HG03432 (cell line): ENCODE measurements around the gene SLC6A11.

Source experiments
- ATAC-seq: cut with Tn5 transposase; IDR thresholded peaks from one replicate; pipeline ENCODE4 v1.9.1; 2021; ENCODE audit warnings: mild to moderate bottlenecking, moderate library complexity; ENCODE audit not compliant: unreplicated experiment

SLC6A11 gene

DNA sequence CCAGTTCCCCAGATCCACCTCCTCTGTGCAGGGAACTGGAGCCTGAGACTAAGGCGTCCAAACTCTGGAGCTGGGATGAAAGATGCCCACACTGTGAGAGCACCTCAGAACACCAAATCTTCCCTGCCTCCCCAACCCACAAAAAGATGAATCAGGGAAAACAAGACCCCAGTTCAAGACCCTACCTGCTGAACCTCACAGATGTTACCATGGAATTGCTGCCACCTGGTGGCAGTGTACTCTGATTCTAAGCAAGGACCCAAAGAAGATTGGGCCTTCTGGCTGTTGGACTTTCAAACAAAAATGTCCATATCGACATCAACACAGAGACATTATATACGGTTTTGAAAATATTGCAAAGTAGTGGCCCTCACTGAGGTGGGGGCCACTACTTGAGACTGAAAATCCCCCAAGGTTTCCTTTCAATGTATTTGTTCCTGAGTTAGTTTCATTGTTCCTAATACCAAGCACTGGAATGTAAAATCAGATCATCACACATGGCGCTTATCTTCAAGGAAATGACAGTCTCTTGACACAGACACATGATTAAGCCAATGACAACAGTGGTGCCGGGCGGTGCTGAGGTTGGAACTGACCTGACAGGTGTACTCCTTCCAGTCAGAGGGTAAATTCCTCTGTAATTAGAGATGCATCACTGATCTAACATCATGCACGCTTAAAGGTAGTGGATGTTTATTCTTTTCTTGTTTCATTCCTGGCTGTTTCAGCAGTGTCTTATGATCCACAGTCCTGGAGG lies 67.6 kb downstream of the SLC6A11 start:
- ATAC-seq = no peak

DNA sequence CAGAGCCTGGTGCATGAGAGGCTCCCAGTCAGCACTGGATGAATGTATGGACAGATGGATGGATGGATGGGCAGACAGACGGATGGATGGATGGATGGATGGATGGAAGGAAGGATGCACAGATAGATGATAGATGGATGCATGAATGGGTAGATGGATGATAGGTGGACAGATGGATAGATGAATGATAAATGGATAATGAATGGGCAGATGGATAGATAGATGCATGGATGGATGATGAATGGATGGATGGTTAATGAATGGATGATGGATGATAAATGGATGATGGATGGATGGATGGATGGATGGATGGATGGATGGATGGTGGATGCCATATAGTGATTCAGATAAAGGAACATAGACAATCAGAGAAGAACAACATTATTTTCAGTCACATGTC lies 71.0 kb downstream of the SLC6A11 start:
- ATAC-seq = no peak

DNA sequence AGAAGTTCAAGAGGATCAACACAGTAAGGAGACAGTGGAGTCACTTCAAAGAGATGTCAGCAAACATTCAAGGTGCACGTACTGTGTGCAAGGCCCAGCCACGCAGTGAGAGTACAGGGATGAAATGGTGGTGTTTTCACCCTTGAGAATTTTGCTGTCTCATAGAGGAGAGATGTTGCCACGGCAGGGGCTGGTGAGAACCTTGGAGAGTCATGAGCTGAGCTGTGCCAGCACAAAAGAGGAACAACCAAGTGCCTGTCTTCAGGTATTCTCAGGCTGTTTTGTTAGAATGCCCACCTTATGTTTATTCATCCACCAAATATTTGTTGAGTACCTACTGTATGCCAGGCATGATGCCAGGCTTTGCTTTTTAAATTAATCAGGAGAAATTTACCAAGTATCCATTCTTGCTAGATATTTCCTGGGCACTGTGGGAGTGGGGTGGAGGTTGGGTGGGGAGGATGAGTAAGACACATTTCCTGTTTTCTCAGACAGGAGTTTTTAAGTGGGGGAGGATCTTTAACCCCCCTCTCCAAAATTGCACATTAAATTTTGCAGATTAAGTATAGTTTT lies 72.6 kb downstream of the SLC6A11 start:
- no peak for ATAC-seq

DNA sequence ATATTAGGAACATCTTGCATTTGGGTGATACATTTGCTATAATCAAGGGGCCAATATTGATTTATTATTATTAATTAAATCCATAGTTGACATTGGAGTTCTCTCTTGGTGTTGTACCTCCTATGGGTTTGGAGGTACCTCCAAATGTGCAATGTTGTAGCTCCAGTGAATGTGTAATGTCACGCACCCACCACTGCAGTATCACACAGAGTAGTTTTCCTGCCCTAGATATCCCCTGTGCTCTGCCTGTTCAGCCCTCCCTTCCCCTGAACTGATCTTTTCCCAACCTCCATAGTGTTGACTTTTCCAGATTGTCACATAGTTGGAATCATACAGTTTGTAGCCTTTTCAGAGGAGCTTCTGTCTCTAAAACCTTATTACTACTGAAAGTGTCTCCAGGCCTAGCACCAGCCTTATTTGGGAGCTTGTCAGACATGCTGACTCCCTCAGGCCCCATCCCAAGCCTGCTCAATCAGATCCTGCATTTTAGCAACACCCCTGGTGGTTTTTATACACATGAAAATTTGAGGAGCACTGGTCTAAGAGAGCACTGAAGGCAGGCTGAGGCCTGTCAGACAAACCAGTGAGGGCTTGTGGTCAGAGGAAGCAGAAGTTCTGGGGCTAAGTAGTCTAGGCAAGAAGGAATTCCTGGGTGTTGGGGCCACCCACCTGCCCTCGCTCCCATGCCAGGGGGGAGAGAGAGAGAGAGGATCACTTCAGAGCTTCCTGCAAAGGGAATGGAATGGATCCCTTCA lies 73.4 kb downstream of the SLC6A11 start:
- no peak for ATAC-seq

DNA sequence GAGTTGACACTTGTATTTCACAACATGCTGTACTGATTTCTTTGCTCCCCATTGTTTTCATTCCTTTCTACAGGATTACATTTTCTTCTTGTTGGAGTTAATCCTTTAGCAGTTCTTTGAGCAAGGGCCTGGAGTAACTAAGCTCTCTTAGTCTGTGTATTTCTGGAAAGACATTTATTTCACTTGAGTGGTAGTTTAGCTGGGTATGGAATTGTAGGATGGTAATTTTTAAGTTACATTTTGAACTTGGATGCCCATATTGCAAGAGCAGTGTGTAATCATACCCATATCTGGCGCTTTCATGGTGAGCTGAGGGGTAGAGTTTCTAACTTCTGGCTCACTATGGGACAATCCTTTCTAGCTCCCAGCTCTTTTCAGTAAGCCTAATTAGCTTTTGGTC lies 74.6 kb downstream of the SLC6A11 start:
- no peak for ATAC-seq

DNA sequence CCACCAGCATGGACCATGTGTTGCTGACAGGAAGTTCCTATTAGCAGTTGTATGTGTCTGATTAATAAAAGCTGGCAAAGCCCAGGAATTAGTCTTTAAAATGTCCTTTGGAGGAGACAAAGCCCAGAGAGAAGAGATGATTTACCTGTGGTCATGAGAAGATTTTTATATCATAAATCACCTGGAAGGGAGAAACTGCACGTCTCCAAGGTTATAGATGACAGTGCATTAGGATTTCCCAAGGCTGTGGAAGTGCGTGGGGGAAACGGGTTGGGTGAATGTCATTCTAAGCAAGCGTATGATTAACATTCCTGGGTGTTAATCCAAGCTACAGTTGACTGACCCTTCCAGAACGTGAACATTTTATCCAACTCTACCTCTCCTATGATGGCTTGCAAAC lies 76.6 kb downstream of the SLC6A11 start:
- no peak for ATAC-seq

DNA sequence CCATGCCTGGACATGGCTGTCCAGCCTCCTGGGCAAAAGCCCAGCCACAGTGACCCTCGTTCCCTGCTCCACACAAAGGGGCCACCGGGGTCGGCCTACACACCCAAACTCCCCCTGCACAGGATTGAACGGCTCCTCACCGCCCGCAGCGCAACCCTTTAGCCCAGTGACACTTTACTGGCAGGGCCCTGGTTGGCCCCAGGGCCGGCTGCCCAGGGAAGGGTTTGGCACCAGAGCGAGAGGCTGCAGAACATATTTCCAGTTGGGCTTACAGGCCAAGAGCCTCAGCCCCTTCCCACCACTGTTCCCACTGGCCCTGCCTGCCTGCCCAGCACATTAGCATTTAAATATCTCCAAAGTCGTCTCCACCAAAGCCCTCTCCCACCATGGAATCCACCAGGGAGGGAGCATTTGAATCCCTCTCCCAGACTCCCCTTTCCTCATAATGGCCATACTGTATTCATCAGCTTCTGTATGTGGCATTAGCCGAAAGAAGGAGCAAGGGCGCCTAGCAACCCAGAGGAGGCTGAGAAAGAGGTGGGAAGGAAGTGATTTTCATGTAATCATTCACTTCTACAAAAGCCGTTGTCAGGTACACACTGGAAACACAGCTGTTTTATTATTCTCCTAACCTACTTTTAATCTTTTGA lies 85.4 kb downstream of the SLC6A11 start:
- ATAC-seq = no peak

DNA sequence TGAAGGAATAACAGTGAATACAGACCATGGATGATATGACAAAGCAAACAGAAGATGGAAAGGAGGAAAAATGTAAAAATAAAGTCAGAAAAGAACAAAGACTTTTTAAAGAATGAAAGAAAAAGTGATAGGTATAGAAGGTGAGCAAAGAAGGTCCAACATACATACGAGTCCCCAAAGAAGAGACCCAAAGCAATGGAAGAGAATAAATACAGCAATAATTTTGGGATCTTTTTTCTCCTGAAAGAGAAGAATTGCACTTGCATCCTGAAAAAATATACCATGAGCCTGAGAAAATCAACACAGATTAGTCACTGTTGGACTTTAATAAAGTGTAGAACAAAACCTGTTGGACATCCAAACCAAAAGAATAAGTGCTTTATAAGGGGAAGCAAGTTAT lies 91.2 kb downstream of the SLC6A11 start:
- no peak for ATAC-seq

DNA sequence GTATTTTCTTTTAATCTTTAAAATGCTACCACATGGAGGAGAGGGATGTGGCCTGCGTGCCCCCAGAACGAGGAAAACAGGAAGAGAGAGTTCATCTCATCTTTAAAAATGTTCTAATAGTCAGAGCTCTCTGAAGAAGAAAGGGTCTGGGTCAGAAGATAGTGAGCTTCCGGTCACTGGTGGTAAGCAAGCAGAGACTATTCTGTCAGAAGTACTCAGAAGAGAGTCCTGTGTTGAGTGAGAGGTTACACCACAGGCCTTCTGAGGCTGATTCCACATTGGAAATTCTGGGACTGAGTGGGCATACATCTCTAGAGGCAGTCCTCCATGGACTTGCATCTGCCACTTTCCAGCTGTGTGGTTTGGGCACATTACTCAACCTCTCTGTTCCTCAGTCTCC lies 94.3 kb downstream of the SLC6A11 start:
- no peak for ATAC-seq

DNA sequence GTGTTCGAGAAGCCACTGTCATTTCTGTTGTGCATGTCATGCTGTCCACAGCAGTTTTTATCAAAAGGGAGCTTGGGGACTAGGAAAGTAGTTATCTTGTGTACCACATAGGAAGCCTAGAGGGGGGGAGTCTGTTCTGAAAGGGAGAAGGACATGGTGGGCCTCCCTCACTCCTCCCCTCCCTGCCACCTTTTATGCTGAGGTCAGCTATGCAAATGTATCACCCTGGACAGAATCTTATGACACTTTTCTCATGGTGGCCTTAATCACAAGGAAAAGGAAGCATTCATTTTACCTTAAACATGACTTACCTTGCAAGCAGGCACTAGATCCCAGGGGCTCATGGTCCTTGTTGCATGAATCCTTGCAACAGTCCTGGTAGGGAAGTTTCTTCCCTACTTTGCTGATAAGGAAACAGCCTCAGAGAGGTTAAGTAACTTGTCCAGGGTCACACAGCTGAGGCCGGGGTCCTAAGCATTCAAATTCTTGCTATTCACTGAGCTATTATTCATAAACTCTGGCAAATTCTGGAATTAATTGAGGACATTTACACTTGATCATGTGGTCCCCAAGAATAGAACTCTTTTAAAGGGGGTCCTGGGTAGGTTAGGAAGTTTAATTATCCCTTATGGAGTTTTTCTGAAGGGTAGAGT lies 95.4 kb downstream of the SLC6A11 start:
- no peak for ATAC-seq

DNA sequence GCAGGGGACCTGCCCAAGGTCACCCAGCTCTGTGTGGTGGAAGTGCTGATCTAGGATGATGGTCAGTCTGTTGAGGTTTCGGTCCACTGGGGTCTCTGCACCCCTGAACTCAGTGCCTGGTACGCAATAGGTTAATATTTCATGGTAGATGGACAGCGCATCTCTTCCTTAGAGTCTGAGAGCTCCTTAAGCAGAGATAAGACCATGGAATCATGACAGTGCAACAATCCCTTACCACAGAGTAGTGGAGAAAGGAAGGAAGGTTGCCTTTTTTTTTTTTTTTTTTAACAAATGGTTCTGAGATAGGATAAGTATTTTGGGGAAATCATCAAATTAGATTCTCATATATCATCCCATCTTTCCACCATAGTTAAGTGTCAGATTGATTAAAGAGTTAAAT lies 96.8 kb downstream of the SLC6A11 start:
- ATAC-seq = no peak

DNA sequence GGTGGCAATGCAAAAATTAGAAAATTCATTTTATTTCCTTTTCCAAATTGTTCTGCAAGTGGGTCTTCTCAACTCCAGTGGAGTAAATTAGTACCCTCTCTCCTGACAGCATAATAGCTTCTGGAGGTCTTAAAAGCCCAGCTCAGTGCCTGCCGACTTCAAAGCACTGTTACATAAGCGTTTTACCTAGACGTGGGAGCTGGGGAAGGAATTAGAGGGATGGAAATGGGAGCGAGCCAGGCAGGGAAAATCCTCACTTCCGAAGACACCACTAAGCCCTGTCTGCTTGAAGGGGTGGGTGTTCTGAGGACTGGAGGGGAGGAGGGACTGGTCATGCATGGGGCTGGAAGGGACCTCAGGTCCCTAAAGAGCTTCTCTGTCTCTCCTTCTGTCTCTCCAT lies 99.3 kb downstream of the SLC6A11 start:
- ATAC-seq = no peak

DNA sequence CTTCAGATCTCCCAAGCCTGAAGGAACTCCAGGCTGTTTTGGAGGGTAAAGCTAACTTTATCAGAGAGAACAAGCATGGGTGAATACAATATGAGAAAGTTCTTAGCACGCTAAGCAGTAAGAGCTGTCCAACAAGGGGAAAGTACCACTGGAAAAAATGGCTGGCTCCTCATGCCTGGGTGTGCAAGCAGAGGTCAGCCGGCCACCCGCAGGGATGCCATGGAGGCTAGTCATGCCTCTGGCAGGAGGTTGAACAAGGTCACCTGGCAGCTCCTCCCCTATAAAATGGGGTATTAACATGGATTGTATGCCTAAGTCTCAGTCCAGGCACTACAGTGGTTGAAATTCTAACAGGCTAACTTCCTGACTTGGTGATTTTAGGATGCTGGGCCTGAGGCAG lies 101.1 kb downstream of the SLC6A11 start:
- no peak for ATAC-seq

DNA sequence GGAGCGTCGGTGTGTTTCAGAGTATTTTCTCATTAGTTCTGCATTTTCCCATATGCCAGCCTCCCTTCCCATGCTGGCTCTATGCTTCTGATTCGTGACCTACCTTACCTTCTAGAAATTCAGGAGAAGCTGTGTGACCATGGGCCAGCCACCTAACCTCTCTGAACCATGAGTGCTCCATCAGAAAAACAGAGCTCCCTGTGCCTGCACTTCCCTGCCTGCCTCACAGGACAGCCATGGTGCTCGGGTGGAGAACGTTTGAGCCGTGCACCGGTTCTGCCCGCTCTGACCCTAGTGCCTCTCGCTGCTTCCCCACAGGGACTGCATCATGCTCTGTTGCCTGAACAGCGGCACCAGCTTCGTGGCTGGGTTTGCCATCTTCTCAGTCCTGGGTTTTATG lies 102.0 kb downstream of the SLC6A11 start:
- no peak for ATAC-seq

DNA sequence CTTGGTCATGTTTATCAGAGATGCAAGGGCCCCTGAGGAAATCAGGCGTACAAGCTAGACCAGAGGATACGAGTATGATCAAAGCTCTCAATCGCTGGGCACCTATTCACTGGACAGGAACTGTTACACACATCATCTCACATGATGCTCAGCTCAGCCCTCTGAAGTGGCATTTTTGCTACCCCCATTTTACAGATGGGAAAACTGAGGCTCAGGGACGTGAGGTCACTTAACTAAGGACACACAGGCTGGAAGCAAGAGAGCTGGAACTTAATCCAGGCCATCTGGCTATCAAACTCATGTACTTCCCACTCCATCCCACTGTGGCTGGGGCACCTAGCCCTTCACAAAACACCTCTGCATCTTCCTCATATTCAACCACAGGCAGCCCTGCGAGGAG lies 103.6 kb downstream of the SLC6A11 start:
- ATAC-seq = no peak

DNA sequence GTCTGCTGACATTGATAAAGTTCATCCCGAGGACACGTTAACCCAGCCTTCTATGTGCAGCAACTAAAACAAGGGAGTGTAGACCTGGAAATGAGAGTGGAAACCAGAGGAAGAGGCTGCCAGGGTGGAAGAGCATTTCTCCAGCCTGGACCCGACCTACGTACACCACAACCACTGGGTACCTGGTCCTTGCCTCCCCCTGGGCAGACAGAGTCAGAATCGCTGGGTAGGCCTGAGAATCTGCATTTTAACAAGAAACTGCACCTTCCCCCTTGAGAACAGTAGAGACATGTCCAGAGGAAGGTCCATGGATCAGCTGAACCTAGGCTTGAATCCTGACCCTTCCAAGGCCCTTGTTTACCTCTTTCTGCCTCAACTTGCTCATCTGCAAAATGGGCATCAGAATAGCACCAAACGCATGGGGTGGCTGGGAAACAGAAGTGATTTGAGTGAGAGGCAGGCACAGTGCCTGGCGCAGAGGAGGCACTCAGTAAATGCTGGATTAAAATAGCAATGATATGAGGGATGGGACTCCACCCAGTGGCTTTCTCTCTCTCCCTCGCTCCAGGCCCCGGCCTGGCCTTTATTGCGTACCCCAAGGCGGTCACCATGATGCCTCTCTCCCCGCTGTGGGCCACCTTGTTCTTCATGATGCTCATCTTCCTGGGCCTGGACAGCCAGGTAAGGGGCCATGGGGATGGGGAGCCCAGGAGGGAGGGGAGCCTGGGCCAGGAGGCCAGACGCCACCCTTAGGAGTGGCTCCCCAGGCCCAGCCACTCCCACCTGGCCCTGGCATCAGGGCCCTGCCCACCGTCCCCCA lies 109.6 kb downstream of the SLC6A11 start:
- no peak for ATAC-seq

DNA sequence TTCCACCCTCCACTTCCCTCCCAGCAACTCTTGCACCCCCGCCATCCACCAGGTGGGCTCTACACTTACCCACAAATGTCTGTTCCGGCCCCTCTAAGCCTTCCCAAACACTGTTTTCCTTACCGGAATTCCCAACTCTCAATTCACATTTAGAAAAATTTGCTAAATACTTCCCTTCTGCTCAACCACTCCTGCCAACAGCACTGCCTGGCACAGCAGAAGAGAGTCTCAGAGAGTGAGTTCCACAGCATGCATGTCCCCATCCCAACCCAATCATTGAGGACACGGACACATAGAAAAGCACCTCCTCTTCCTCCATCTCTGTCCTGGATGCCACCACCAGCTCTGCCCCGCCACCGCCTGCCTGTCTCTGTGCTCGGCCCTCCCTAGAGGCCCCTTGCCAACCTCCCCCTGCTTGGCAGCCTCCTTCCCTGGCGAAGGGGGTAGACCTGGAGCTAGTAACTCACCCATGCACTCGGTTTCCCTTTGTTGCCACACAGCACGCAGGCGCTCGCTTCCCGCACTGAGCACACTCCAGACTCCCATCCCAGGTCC lies 110.3 kb downstream of the SLC6A11 start:
- no peak for ATAC-seq

DNA sequence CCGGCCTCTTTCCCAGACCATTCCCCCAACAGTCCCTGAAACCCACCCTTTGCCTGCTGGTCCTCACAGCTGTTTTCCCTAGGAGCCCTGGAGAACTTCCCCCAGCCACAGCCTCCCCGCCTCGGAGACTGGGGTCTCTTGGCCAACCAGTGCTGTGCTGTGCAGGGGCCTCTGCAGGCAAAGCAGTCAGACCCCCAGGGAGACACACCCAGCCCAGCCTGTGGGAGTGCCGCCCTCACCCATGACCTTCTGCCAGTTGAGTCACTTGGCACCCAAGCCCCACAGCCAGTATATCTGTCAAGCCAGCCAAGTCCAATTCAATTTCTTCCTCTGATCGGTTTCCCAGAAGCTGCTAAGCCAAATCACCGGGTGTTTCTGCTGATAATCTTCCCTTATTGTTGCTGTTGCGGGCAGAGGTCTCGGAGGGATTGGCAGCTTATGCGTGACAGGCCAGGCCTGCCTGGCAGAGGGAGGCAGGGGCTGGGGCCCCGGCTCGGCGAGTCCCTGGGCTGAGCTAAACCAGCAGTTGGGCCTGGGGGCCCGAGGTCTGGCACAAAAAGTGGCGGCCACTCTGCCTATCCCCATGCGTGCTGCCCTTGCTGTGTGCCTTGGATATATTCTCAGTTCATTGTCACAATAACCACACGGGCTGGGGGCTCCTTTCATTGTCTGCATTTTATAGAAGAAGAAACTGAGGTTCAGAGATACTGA lies 110.9 kb downstream of the SLC6A11 start:
- no peak for ATAC-seq

DNA sequence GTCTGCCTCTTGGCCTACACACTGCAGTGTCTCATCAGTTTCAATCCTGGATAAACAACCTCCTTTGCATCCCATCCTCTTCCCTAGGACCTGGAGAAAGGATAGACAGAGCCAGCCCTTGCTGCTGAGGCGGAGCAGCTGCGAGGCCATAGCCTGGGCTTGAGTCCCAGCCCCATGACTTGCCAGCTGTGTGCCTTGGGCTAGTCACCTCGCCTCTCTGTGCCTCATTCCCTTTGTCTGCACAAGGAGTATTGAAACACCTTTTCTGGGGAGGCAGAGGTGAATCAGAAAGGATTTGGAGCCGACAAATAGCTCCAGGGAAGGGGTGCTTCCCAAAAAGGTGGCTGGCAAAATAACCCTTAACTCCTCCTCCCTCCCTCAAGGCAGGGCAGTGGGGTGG lies 111.5 kb downstream of the SLC6A11 start:
- no peak for ATAC-seq
